Measurements from ENCODE around the gene PCNX3.
A peak's percentile ranks its signal among the peaks of the same experiment; 100 is the strongest.

Gene PCNX3

DNA sequence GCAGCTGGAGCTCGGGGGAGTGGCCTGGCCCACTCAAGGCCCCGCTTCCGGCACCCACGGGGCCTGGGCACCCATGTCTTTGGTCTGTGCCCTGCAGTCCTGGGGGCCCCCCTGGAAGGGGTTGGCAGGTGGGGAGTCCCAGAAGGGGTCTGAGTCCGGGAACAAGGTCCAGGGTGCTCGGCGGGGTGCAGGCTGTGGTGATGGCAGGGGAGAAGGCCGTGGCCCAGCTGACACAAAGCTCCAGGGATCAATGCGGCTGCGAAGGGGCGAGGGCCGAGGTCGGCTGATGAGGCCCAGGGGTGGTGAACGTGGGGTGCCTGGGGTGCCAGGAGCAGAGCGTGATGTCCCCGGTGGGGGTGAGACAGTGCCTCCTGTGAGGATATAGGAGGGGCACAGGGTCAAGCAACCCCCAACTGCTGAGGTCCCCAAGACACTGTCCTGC is 17.3 kb upstream of the PCNX3 start:
- no peak for DNase-seq (ENCODE audit: low read depth in 2 of 2)

DNA sequence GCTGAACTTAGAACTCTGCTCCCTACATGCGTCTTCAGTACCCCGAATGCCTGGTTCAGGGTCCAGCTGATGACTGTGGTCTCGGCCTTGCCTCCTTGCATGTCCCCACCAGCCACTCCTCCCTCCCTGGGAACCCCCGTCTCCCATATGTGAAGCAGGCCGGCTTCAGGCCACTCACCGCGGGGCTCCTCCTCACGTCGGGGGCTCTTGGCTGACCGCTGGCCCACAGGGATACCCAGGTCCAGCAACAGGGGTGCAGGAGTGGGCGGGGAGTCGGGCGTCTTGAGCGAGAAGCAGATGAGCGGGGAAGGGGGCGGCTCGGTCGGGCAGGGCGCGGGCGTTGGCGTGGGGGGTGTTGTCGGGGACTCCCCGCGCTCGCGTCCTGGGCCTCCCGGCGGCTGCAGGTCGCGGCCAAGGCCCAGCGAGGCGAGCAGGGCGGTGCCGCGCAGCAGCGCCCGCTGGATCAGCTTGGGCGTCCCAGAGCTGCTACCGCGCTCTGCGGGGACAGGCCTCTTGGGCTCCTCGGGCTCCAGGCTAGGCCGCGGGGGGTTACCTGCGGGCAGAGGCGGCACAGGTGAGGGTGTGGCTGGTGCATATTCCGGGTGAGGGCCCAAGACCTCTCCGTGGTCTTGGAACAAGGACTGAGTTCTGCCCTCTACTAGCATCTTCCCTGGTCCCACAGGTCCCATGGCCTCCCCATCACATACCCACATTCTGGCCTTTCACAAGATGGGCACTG is 16.2 kb upstream of the PCNX3 start:
- DNase-seq (ENCODE audit: low read depth in 2 of 2): no peak

DNA sequence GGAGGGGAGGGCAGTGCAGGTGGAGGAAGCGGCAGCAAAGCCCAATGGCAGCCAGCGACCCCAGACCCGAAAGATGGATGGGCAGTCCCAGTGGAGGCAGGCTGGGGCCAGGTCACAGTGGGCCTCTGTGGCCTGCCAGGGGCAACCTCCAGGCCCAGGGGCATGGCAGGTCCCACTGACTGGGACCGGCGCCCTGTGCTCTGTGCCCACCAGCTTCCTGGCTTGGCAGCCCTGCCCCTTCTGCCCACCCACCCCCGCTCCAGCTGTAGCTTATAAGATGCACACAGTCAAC is 15.7 kb upstream of the PCNX3 start:
- no peak for DNase-seq (ENCODE audit: low read depth in 2 of 2)

- no peak for DNase-seq (ENCODE audit: low read depth in 2 of 2)
Observed at GRCh38 chr11:65604258-65604657, 11.3 kb upstream of the PCNX3 start.

DNA sequence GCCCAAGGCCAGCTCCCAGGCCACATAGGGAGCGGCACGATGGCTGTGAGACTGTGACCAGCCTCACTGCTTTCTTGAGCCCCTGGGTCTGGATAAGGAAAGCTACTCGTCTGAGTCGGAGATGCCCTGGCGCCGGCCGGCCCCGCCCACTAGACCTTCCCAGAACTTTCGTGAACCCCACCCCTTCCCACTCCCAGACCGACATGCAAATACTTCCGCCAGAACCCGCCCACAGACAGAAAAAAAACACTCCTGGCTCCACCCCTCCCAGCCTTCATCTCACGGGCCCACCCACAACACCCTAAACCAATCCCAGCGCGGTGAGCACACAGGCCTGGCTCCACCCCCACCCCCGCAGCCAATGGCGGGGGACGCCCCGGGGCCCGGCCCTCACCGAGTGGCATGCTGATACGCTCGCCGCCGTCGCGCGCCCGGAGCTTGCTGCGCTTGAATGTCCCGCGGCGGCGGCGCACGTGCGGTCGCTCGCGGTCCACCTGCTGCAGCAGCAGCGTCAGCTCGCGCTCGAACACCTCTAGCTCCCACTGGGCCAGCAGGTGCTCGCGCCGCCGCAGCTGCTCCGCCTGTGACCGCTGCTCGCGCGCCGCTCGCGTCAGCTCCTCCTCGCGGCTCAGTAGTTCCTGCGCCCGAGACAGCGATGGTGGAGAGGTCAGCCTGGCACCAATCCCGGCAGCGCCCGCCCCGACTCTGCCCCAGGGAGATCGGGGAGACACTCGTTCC is 8.5 kb upstream of the PCNX3 start:
- DNase-seq (ENCODE audit: low read depth in 2 of 2): no peak

DNA sequence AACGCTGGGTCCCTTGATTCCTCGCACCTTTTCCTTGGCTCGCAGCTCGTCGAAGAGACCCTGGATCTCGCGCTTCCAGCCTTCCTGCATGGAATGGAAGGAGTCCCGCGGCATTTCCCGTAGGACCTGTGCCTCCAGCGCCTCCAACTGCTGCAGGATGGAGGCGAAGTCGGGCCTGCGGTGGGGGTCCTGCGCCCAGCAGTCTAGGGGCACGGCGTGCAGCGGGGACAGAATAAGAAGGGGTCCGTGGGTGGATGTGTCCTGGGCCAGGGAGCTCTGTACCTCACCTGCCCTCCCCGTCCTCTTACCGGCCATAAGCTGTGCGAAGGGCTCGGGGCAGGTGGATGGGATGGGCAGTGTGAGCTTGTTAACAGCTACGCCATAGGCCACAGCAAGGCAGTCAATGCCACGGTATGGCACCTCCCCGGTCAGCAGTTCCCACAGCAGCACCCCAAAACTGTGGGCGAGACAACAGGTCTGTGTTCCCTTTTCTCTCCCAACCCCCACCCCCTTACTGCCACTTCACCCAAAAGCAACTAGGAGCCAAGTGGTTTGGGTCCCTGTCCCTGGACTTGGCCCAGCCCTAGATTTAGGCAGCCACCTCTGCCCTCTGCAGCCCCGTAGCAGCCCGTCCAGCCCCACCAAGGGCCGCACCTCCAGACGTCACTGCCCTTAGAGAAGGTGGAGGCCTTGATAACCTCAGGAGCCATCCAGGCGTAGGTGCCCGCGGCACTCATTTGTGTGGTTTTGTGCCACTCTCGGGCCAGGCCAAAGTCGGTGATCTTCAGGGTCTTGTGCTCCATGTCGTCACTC is 7.8 kb upstream of the PCNX3 start:
- no peak for DNase-seq (ENCODE audit: low read depth in 2 of 2)

GRCh38 chr11:65609229-65609628 is 6.3 kb upstream of the PCNX3 start:
- DNase-seq (ENCODE audit: low read depth in 2 of 2): no peak

GRCh38 chr11:65609665-65610064 is 5.9 kb upstream of the PCNX3 start:
- DNase-seq (ENCODE audit: low read depth in 2 of 2): no peak

GRCh38 chr11:65610404-65610803 is 5.2 kb upstream of the PCNX3 start:
- no peak for DNase-seq (ENCODE audit: low read depth in 2 of 2)

DNA sequence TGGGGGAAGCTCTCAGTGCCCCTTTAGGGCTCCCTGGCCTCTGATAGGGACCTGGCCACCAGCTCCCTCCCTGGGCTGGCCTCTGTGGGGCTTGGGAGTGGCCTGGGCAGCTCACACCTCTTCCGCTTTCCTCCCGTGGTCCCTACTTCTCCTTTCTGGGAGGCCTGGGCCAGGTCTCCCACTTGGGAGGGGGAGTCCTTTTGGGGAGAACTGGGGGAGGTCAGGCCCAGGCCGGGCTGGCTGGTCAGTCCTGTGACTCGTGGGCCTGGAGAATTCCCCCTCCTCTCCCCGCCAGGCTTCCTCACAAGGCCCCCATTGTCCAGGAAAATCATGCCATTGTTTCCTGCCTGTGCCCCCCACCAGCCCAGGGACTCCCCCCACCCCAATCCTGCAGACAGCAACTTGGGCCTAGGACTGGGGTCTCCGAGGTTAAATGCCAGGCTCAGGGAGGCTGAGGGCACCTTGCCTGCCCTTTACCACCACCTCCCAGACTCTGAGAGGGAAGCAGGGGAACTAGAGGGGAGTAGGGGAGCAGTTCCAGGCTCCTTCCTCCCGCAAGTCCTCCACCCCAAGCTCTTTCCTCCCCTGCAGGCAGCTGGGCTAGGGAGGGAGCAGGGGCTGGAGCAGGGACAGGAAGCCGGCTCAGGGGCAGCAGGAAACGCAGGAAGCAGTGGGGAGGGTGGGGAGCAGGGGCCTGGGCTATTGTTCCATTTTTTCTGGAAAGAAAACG is 4.4 kb upstream of the PCNX3 start:
- DNase-seq (ENCODE audit: low read depth in 2 of 2): no peak

- DNase-seq (ENCODE audit: low read depth in 2 of 2): no peak
Observed at GRCh38 chr11:65611758-65612603, 3.6 kb upstream of the PCNX3 start.

DNA sequence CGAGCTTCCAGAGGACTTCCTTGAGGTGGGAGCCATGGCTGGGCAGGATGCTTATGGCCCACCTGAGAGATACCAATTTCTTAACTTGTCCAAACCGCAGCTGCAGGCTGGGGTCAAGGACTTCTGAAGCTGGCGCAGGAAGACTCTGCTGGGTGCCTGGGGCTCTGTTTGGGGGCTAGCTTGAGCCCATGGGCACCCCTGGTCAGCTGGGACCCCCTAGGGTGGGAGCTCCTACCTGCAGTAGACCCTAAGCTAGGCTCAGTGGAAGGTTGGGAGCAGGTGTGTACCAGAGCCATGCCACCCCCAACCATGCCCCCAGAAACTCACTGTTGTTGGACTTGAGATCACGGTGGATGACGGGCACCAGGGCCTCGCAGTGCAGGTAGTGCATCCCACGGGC is 2.9 kb upstream of the PCNX3 start:
- no peak for DNase-seq (ENCODE audit: low read depth in 2 of 2)

DNA sequence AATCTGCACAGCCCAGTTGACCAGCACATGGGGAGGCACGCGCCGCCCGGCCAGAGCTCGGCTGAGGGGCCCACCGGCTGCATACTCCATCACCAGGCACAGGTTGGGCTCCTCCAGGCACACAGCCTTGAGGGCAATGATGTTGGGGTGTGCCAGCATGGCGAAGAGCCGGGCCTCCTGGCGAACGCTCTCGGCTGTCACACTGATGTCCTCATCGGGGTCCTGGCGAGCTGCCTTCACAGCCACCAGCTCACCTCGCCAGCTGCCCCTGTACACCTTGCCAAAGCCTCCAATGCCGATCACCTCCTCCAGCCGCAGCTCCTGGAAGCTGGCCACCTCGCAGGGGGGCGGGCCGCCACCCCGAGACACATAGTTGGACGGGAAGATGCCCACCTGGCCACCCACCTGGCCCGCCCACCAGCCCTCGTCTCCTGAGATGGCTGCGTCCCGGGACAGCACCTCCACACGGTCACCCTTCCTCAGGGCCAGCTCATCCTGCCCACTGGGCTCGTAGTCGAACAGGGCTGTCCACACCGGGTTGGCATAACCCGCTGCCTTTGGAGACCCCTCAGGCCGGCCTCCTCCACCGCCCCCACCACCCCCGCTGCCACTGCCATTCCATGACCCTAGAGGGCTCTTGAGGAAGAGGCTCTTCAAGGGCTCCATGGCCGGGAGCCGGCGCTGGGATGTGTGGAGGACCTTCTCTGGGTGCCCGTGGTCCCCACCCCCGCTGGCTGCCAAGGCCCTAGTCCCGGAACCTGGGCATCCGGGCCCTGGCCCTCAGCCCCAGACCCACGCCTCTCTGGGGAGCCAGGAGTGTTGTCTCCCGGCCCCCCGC is 2.3 kb upstream of the PCNX3 start:
- DNase-seq (ENCODE audit: low read depth in 2 of 2): no peak

DNA sequence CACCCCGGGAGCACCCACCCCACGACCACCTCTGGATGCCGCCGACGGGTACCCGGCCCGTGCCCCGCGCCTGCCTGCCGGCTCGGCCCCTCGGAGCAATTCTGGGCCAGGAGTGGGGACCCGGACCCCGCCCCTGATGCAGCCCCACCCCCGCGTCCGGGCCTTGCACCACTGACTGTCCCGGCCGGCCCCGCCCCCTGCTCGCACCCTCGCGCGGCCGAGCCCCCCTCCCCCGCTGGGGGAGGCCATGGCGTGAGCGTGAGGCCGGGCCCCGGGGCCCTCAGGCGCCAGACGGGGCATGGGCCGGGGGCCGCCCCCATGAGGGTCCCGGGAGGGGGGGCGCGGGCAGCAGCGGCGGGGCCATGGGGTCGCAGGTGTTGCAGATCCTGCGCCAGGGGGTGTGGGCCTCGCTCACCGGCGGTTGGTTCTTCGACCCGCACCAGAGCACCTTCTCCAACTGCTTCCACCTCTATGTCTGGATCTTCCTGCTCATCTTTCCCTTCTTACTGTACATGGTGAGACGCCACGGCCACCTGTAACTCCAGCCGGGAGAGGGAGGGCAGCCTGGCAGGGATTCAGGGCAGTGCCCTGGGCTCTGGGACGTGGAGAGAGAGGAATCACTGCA is 486 bp downstream of the PCNX3 start:
- DNase-seq (ENCODE audit: low read depth in 2 of 2): peak in 1 of 2 experiments; percentile 51

DNA sequence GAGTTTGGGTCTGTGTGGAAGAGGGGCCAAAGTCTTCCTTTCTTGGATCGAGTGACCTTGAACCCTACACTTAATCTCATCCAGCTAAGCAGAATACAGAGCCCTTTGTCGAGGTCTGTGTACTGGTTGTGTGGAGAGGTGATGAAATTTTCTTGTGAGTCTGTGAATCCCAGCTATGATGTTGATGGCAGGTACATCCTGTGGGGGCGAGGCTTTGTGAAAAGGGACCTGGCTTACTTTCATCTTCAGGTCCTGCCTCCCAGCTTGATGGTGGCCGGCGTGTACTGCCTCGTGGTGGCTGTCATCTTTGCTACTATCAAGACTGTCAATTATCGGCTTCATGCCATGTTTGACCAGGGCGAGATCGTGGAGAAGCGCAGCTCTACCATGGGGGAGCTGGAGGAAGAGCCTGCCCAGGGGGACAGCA is 1.0 kb downstream of the PCNX3 start:
- DNase-seq (ENCODE audit: low read depth in 2 of 2): no peak

- DNase-seq (ENCODE audit: low read depth in 2 of 2): no peak
Observed at GRCh38 chr11:65617136-65617850, 1.7 kb downstream of the PCNX3 start.

DNA sequence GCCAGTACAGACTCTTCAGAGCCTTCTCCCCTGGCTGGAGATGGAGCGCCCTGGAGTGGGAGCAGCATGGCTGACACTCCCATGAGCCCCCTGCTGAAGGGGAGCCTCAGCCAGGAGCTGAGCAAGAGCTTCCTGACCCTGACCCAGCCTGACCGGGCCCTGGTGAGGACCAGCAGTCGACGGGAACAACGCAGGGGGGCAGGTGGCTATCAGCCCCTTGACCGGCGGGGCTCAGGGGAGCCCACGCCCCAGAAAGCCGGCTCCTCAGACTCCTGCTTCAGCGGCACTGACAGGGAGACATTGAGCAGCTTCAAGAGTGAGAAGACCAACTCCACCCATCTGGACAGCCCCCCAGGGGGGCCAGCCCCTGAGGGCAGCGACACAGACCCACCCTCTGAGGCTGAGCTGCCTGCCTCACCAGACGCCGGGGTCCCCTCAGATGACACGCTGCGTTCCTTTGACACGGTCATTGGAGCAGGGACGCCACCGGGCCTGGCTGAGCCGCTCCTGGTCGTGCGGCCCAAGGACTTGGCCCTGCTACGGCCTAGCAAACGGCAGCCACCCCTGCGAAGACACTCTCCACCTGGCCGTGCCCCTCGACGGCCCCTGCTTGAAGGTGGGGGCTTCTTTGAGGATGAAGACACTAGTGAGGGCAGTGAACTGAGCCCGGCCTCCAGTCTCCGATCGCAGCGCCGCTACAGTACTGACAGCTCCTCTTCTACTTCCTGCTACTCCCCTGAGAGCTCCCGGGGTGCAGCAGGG is 2.6 kb downstream of the PCNX3 start:
- DNase-seq (ENCODE audit: low read depth in 2 of 2): no peak

GRCh38 chr11:65618763-65619162 is 3.2 kb downstream of the PCNX3 start:
- no peak for DNase-seq (ENCODE audit: low read depth in 2 of 2)

Measured in stimulated activated CD4-positive, alpha-beta T cell treated with anti-CD3 and anti-CD28 coated beads, Interleukin-12 subunit alpha, Interleukin-12 subunit beta, amount 100 ng/mL, for 24 hours (primary cell).